Measurements from ENCODE around the gene CELF4. TPM values are rescaled to one million over a fixed set of nuclear protein-coding genes. Genes with fewer than 3 reads are reported as not detected.

Gene CELF4
- total RNA-seq, 4 donors from 2014 or later, result not detected

GRCh38 chr18:37389041-37389440 lies 176.6 kb downstream of the CELF4 start:
- TF ChIP-seq POLR2A (IDR thresholded peaks at IDR 0.05) (no peak), CTCF (IDR thresholded peaks at IDR 0.05) (no peak), EP300 (IDR thresholded peaks at IDR 0.05) (no peak)
- Histone ChIP-seq H3K27me3 (no peaks in the 10 kb centered on the region), H3K4me1 (peaks cover 0 to 13% (median 0%) of the 10 kb centered on the region in 4 donors), H3K9me3 (peaks cover 0 to 48% (median 0%) of the 10 kb centered on the region in 4 donors), H3K27ac (no peak overlapping the region), H3K36me3 (no peaks in the 10 kb centered on the region), H3K4me3 (no peak overlapping the region)
- WGBS, 2 donors, result 61 to 71% methylated on average over 5 of the region's 5 CpGs
- no peak for DNase-seq (ENCODE audit: low spot score in 2 of 2)

GRCh38 chr18:37388413-37388812 lies 177.2 kb downstream of the CELF4 start:
- H3K27ac ChIP-seq, result no peak overlapping the region
- H3K4me1 ChIP-seq, result peaks cover 0 to 7% (median 0%) of the 10 kb centered on the region in 4 donors
- TF ChIP-seq POLR2A (IDR thresholded peaks at IDR 0.05), result no peak
- no peak for TF ChIP-seq CTCF (IDR thresholded peaks at IDR 0.05)
- no peak for TF ChIP-seq EP300 (IDR thresholded peaks at IDR 0.05)
- H3K4me3 ChIP-seq, result no peak overlapping the region
- no peaks in the 10 kb centered on the region for H3K27me3 ChIP-seq
- H3K36me3 ChIP-seq, result no peaks in the 10 kb centered on the region
- WGBS, 2 donors, result 62 to 65% methylated on average over 5 of the region's 5 CpGs
- peaks cover 0 to 48% (median 0%) of the 10 kb centered on the region in 4 donors for H3K9me3 ChIP-seq
- no peak for DNase-seq (ENCODE audit: low spot score in 2 of 2)

GRCh38 chr18:37385846-37386778 lies 179.5 kb downstream of the CELF4 start:
- H3K27ac ChIP-seq, result no peak overlapping the region
- 81 to 82% methylated on average over 9 of the region's 9 CpGs for WGBS, 2 donors
- no peaks in the 10 kb centered on the region for H3K27me3 ChIP-seq
- TF ChIP-seq CTCF (IDR thresholded peaks at IDR 0.05), result peak; percentile 30 to 67 (median 42)
- no peak for TF ChIP-seq POLR2A (IDR thresholded peaks at IDR 0.05)
- no peaks in the 10 kb centered on the region for H3K4me1 ChIP-seq
- DNase-seq (ENCODE audit: low spot score in 2 of 2), result no peak
- H3K9me3 ChIP-seq, result peaks cover 0 to 48% (median 0%) of the 10 kb centered on the region in 4 donors
- H3K36me3 ChIP-seq, result no peaks in the 10 kb centered on the region
- H3K4me3 ChIP-seq, result no peak overlapping the region

GRCh38 chr18:37383846-37384595 lies 181.6 kb downstream of the CELF4 start:
- H3K4me3 ChIP-seq, result no peak overlapping the region
- H3K27ac ChIP-seq, result no peak overlapping the region
- no peaks in the 10 kb centered on the region for H3K36me3 ChIP-seq
- H3K4me1 ChIP-seq, result no peaks in the 10 kb centered on the region
- H3K9me3 ChIP-seq, result peaks cover 0 to 30% (median 0%) of the 10 kb centered on the region in 4 donors
- 34 to 45% methylated on average over 15 to 17 of the region's 17 CpGs for WGBS, 2 donors
- no peaks in the 10 kb centered on the region for H3K27me3 ChIP-seq
- TF ChIP-seq EP300 (IDR thresholded peaks at IDR 0.05), result no peak
- no peak for TF ChIP-seq POLR2A (IDR thresholded peaks at IDR 0.05)
- TF ChIP-seq CTCF (IDR thresholded peaks at IDR 0.05), result no peak
- no peak for DNase-seq (ENCODE audit: low spot score in 2 of 2)
